Measurements from ENCODE around the gene USE1.

USE1 gene

GRCh38 chr19:17248011-17248776 lies 33.0 kb downstream of the USE1 start:
- FAIRE-seq (no peak), DNase-seq (ENCODE audit: insufficient read length) (no peak)

DNA sequence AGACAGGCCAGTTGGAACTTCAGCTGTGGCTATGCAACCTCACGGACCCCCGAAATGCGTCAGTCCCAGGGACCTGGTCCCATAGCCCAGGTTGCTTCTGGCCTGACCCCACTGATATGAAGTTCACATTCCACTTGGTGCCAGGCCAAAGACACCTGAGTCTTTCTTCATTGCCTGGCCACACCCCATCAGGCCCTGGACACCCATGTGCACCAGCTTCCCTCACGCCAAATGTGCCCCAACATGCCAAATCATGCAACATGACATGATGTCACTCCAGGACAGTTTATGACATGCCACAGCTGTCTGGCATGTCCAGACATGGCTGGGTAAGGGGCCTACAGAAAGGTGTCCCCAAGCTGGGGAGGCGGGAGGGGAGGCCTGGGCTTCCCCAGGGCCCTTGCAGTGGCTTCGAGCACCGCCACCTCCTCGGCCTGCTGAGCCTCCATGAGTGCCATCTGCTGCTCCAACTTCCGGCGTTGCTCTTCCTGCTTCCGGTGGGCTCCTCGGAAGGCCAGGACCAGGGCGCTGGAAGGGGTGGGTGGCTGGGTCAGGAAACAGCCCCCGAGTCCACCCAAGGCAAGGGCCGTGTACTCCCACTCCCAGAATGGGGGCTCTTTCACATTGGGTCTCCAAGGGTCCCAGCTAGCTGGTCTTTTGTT lies 34.9 kb downstream of the USE1 start:
- DNase-seq (ENCODE audit: insufficient read length): no peak
- FAIRE-seq: no peak
- TF ChIP-seq POLR2AphosphoS5 (IDR thresholded peaks at IDR 0.05; ENCODE audit: low read depth, low read length): no peak
- no peak for TF ChIP-seq POLR2A (IDR thresholded peaks at IDR 0.05; ENCODE audit: low read depth, low read length)
- no peak for TF ChIP-seq TAF1 (IDR thresholded peaks at IDR 0.05; ENCODE audit: borderline replicate concordance, low read depth, low read length)

More at GRCh38 chr19:17248011-17248776, 33.0 kb downstream of the USE1 start:
- TF ChIP-seq POLR2A (IDR thresholded peaks at IDR 0.05; ENCODE audit: low read depth, low read length) (no peak), TAF1 (IDR thresholded peaks at IDR 0.05; ENCODE audit: borderline replicate concordance, low read depth, low read length) (no peak), POLR2AphosphoS5 (IDR thresholded peaks at IDR 0.05; ENCODE audit: low read depth, low read length) (no peak)

GRCh38 chr19:17254636-17255035 lies 39.5 kb downstream of the USE1 start:
- no peak for DNase-seq (ENCODE audit: insufficient read length)
- TF ChIP-seq TAF1 (IDR thresholded peaks at IDR 0.05; ENCODE audit: borderline replicate concordance, low read depth, low read length): no peak
- TF ChIP-seq POLR2AphosphoS5 (IDR thresholded peaks at IDR 0.05; ENCODE audit: low read depth, low read length): no peak
- no peak for TF ChIP-seq POLR2A (IDR thresholded peaks at IDR 0.05; ENCODE audit: low read depth, low read length)
- no peak for FAIRE-seq

- FAIRE-seq (no peak), DNase-seq (ENCODE audit: insufficient read length) (no peak)
- TF ChIP-seq TAF1 (IDR thresholded peaks at IDR 0.05; ENCODE audit: borderline replicate concordance, low read depth, low read length) (no peak), POLR2AphosphoS5 (IDR thresholded peaks at IDR 0.05; ENCODE audit: low read depth, low read length) (no peak), POLR2A (IDR thresholded peaks at IDR 0.05; ENCODE audit: low read depth, low read length) (no peak)
Measured at GRCh38 chr19:17255150-17255621, 40.0 kb downstream of the USE1 start.

- TF ChIP-seq POLR2AphosphoS5 (IDR thresholded peaks at IDR 0.05; ENCODE audit: low read depth, low read length): no peak
- no peak for TF ChIP-seq TAF1 (IDR thresholded peaks at IDR 0.05; ENCODE audit: borderline replicate concordance, low read depth, low read length)
- TF ChIP-seq POLR2A (IDR thresholded peaks at IDR 0.05; ENCODE audit: low read depth, low read length): no peak
- DNase-seq (ENCODE audit: insufficient read length): no peak
- FAIRE-seq: no peak
Measured at GRCh38 chr19:17256130-17256529, 41.0 kb downstream of the USE1 start.

- DNase-seq (ENCODE audit: insufficient read length) (no peak), FAIRE-seq (no peak)
- TF ChIP-seq POLR2AphosphoS5 (IDR thresholded peaks at IDR 0.05; ENCODE audit: low read depth, low read length): no peak
- TF ChIP-seq POLR2A (IDR thresholded peaks at IDR 0.05; ENCODE audit: low read depth, low read length): no peak
- TF ChIP-seq TAF1 (IDR thresholded peaks at IDR 0.05; ENCODE audit: borderline replicate concordance, low read depth, low read length): no peak
Measured at GRCh38 chr19:17259118-17259780, 44.1 kb downstream of the USE1 start.

GRCh38 chr19:17259934-17260333 lies 44.8 kb downstream of the USE1 start:
- DNase-seq (ENCODE audit: insufficient read length): no peak
- TF ChIP-seq TAF1 (IDR thresholded peaks at IDR 0.05; ENCODE audit: borderline replicate concordance, low read depth, low read length) (no peak), POLR2A (IDR thresholded peaks at IDR 0.05; ENCODE audit: low read depth, low read length) (no peak), POLR2AphosphoS5 (IDR thresholded peaks at IDR 0.05; ENCODE audit: low read depth, low read length) (no peak)
- no peak for FAIRE-seq

- no peak for TF ChIP-seq POLR2AphosphoS5 (IDR thresholded peaks at IDR 0.05; ENCODE audit: low read depth, low read length)
- TF ChIP-seq TAF1 (IDR thresholded peaks at IDR 0.05; ENCODE audit: borderline replicate concordance, low read depth, low read length): no peak
- TF ChIP-seq POLR2A (IDR thresholded peaks at IDR 0.05; ENCODE audit: low read depth, low read length): no peak
- peak; percentile 95 for DNase-seq (ENCODE audit: insufficient read length)
- FAIRE-seq: peak; percentile 97
Measured at GRCh38 chr19:17260842-17261325, 45.7 kb downstream of the USE1 start.

GRCh38 chr19:17262557-17262956 lies 47.4 kb downstream of the USE1 start:
- no peak for FAIRE-seq
- TF ChIP-seq POLR2A (IDR thresholded peaks at IDR 0.05; ENCODE audit: low read depth, low read length) (no peak), POLR2AphosphoS5 (IDR thresholded peaks at IDR 0.05; ENCODE audit: low read depth, low read length) (no peak), TAF1 (IDR thresholded peaks at IDR 0.05; ENCODE audit: borderline replicate concordance, low read depth, low read length) (no peak)
- DNase-seq (ENCODE audit: insufficient read length): no peak

GRCh38 chr19:17263712-17264640 lies 48.8 kb downstream of the USE1 start:
- no peak for DNase-seq (ENCODE audit: insufficient read length)
- FAIRE-seq: no peak
- TF ChIP-seq TAF1 (IDR thresholded peaks at IDR 0.05; ENCODE audit: borderline replicate concordance, low read depth, low read length) (no peak), POLR2AphosphoS5 (IDR thresholded peaks at IDR 0.05; ENCODE audit: low read depth, low read length) (no peak), POLR2A (IDR thresholded peaks at IDR 0.05; ENCODE audit: low read depth, low read length) (no peak)

Data from GM12892 (cell line).